Measurements from ENCODE around the gene NUB1.

Gene NUB1

GRCh38 chr7:151392002-151392401 is 50.4 kb downstream of the NUB1 start:
- DNase-seq: no peak

- DNase-seq: no peak
Observed at GRCh38 chr7:151392426-151392825, 50.8 kb downstream of the NUB1 start.

- DNase-seq: no peak
Observed at GRCh38 chr7:151393031-151393977, 51.7 kb downstream of the NUB1 start.

- no peak for DNase-seq
Observed at GRCh38 chr7:151394076-151395035, 52.7 kb downstream of the NUB1 start.

- no peak for DNase-seq
Observed at GRCh38 chr7:151395036-151395367, 53.4 kb downstream of the NUB1 start.

- DNase-seq: no peak
Observed at GRCh38 chr7:151396328-151396970, 54.8 kb downstream of the NUB1 start.

GRCh38 chr7:151397026-151397425 is 55.4 kb downstream of the NUB1 start:
- DNase-seq: no peak

- DNase-seq: no peak
Observed at GRCh38 chr7:151398446-151399304, 57.1 kb downstream of the NUB1 start.

GRCh38 chr7:151399305-151399601 is 57.6 kb downstream of the NUB1 start:
- no peak for DNase-seq

GRCh38 chr7:151399906-151400305 is 58.3 kb downstream of the NUB1 start:
- no peak for DNase-seq

GRCh38 chr7:151400626-151401315 is 59.2 kb downstream of the NUB1 start:
- DNase-seq: no peak

- no peak for DNase-seq
Observed at GRCh38 chr7:151402029-151402835, 60.6 kb downstream of the NUB1 start.

GRCh38 chr7:151403764-151404163 is 62.2 kb downstream of the NUB1 start:
- DNase-seq: no peak

- DNase-seq: no peak
Observed at GRCh38 chr7:151404216-151405011, 62.8 kb downstream of the NUB1 start.

GRCh38 chr7:151405056-151405455 is 63.4 kb downstream of the NUB1 start:
- no peak for DNase-seq

GRCh38 chr7:151405588-151405987 is 64.0 kb downstream of the NUB1 start:
- no peak for DNase-seq

- DNase-seq: no peak
Observed at GRCh38 chr7:151406051-151406875, 64.7 kb downstream of the NUB1 start.

GRCh38 chr7:151406886-151407583 is 65.4 kb downstream of the NUB1 start:
- DNase-seq: no peak

- no peak for DNase-seq
Observed at GRCh38 chr7:151408498-151408838, 66.9 kb downstream of the NUB1 start.
